GM12878 (cell line): ENCODE measurements around the gene KRTAP12-1. TPM values are rescaled to one million over a fixed set of nuclear protein-coding genes. Genes with fewer than 3 reads are reported as not detected.

Experiments
- ATAC-seq: fragments of 200-7000 bp; cut with Tn5 transposase; 3 replicates; pipeline ENCODE4 v1.9.1; 2020; ENCODE audit warnings: mild to moderate bottlenecking, moderate library complexity
- BruUV-seq: library from RNA; stranded (reverse); fragments of 400-500 nt; replicated peaks from 2 replicates; lab custom pipeline; 2021; lab: Mats Ljungman, UMichigan
- CTCF ChIA-PET: fragments of 300-600 bp; sonication (Branson Sonifier 250); formaldehyde crosslinking; extraction: SDS; loops from one replicate; lab custom pipeline; 2021; ENCODE audit warnings: inconsistent platforms; lab: Yijun Ruan, JAX
- POLR2A ChIA-PET: fragments of 350-600 bp; formaldehyde crosslinking; extraction: SDS; loops from one replicate; lab custom pipeline; 2021; ENCODE audit warnings: inconsistent platforms; lab: Charles Lee
- RAD21 ChIA-PET: fragments of 300-600 bp; sonication (Branson Sonifier 250); formaldehyde crosslinking; loops from one replicate; lab custom pipeline; 2023; ENCODE audit warnings: antibody characterized with exemption; ENCODE audit not compliant: unreplicated experiment; lab: Charles Lee
- SMC1A ChIA-PET: fragments of 300-600 bp; sonication (Branson Sonifier 250); formaldehyde crosslinking; loops from one replicate; lab custom pipeline; 2023; ENCODE audit not compliant: unreplicated experiment, uncharacterized antibody; lab: Charles Lee
- DNase-seq: peaks from one replicate; pipeline ENCODE4 v3.0.0-alpha.2; 2011; ENCODE audit warnings: low read depth, low spot score
- FAIRE-seq: peaks from 3 replicates; lab custom pipeline; 2011; peaks lifted over from hg19 to GRCh38; lab: Jason Lieb, UNC
- H2AFZ ChIP-seq: 2 replicates; pipeline ENCODE4 v1.6.0; 2011; ENCODE audit warnings: low read depth, low read length, control low read depth; ENCODE audit not compliant: control insufficient read depth
- H3K27ac ChIP-seq: 2 replicates; pipeline ENCODE4 v1.5.1; 2011; ENCODE audit warnings: control low read depth; ENCODE audit not compliant: control insufficient read depth, insufficient read depth
- H3K27me3 ChIP-seq, 2 experiments: replicated peaks in 1 of 2; 2 replicates each; pipeline versions ENCODE4 v1.6.0 to v1.6.1; 2011; ENCODE audit warnings: low read length in 1 of 2; ENCODE audit not compliant: control insufficient read depth in 2 of 2, insufficient read depth in 2 of 2
- H3K36me3 ChIP-seq, 2 experiments: 2 replicates each; pipeline ENCODE4 v1.5.1; 2011; ENCODE audit warnings: low read length in 1 of 2; ENCODE audit not compliant: control insufficient read depth in 2 of 2, insufficient read depth in 2 of 2
- H3K4me1 ChIP-seq: 2 replicates; pipeline ENCODE4 v1.6.1; 2011; ENCODE audit warnings: mild to moderate bottlenecking, low read length, moderate library complexity, mixed read lengths; ENCODE audit not compliant: control insufficient read depth, insufficient read depth
- H3K4me2 ChIP-seq: 2 replicates; pipeline ENCODE4 v1.6.0; 2011; ENCODE audit warnings: control low read depth; ENCODE audit not compliant: control insufficient read depth, insufficient read depth
- H3K4me3 ChIP-seq: fragments of 200-600 bp; sonication (generic); 2 replicates; pipeline ENCODE4 v1.5.1; 2016
- H3K79me2 ChIP-seq: 2 replicates; pipeline ENCODE4 v1.6.0; 2011; ENCODE audit warnings: low read length; ENCODE audit not compliant: control insufficient read depth, insufficient read depth
- H3K9ac ChIP-seq: 2 replicates; pipeline ENCODE4 v1.8.0; 2011; ENCODE audit warnings: low read length, control low read depth, mixed read lengths; ENCODE audit not compliant: control insufficient read depth, insufficient read depth
- H3K9me3 ChIP-seq: replicated peaks from 3 replicates; pipeline ENCODE4 v1.5.1; 2011; ENCODE audit warnings: mild to moderate bottlenecking, low read length; ENCODE audit not compliant: control insufficient read depth, insufficient read depth
- H4K20me1 ChIP-seq: 2 replicates; pipeline ENCODE4 v1.6.0; 2011; ENCODE audit not compliant: control insufficient read depth, insufficient read depth
- CBFB ChIP-seq: IDR thresholded peaks from 2 replicates; pipeline ENCODE4 v1.6.1; 2016; ENCODE audit warnings: antibody characterized with exemption, low read depth
- KAT2A ChIP-seq: conservative IDR thresholded peaks from 2 replicates; pipeline ENCODE4 v1.6.1; 2011; ENCODE audit warnings: low read depth, low read length; ENCODE audit not compliant: control insufficient read depth
- KLF5 ChIP-seq: fragments of 450-650 bp; IDR thresholded peaks from 2 replicates; pipeline ENCODE4 v1.6.1; 2014; ENCODE audit warnings: mild to moderate bottlenecking; ENCODE audit not compliant: partially characterized antibody
- RAD51 ChIP-seq: fragments of 450-650 bp; IDR thresholded peaks from 2 replicates; pipeline ENCODE4 v1.6.1; 2016; ENCODE audit warnings: moderate library complexity, mild to moderate bottlenecking, inconsistent platforms
- ZNF24 ChIP-seq: fragments of 450-650 bp; IDR thresholded peaks from 2 replicates; pipeline ENCODE4 v1.6.1; 2017; ENCODE audit warnings: antibody characterized with exemption, mild to moderate bottlenecking
- WGBS: methylation state at CpG from one replicate; pipeline ENCODE4 v1.1.6; 2016; ENCODE audit warnings: low lambda C conversion rate; ENCODE audit not compliant: insufficient replicate concordance, insufficient coverage; ENCODE audit errors: missing lambda C conversion rate; 5-methylcytosine and 5-hydroxymethylcytosine counted together
- in situ Hi-C: fragments of 300-500 bp; cut with MboI; formaldehyde crosslinking; loops from 9 replicates; pipeline ENCODE4 v1.14.3; 2018; ENCODE audit warnings: mixed read lengths
- intact Hi-C: fragments of 100-400 bp; cut with micrococcal nuclease; formaldehyde crosslinking; loops from one replicate; pipeline ENCODE4 v1.14.2; 2022; ENCODE audit not compliant: unreplicated experiment
- polyA plus RNA-seq, 11 experiments: library from polyadenylated mRNA; depleted of rRNA in 4 of 11; unstranded in 6 of 11; stranded (reverse) in 5 of 11; fragments of >200 nt; fragmentation: Nextera tagmentation in 4 of 11; fragmentation: Illumina TruSeq in 1 of 11; extraction: Ambion mirVana in 4 of 11; extraction: Trizol in 1 of 11; gene quantifications; 1 replicate in 1 of 11; 2 replicates in 10 of 11; pipeline versions ENCODE4 v1.2.1 to v1.2.3, GENCODE V29; 2011 to 2016; ENCODE audit warnings: inconsistent platforms in 2 of 11, missing spikeins in 2 of 11, low read depth in 1 of 11
- total RNA-seq, 4 experiments: library from RNA; depleted of rRNA in 3 of 4; stranded (reverse); fragments of >200 nt in 3 of 4; fragmentation: Illumina TruSeq in 1 of 4; extraction: Trizol in 1 of 4; gene quantifications; 2 replicates each; pipeline versions ENCODE4 v1.2.1 to v1.2.3, GENCODE V29; 2013 to 2021
- TF ChIP-seq, protein P1 (sequence below): fragments of 450-650 bp; IDR thresholded peaks from 2 replicates; pipeline ENCODE4 v1.6.1; 2017; ENCODE audit warnings: mild to moderate bottlenecking, low read depth, inconsistent platforms; ENCODE audit not compliant: poor library complexity, severe bottlenecking
- TF ChIP-seq, protein P2 (sequence below): fragments of 150-350 bp; IDR thresholded peaks from 2 replicates; pipeline ENCODE4 v1.6.1; 2016; ENCODE audit warnings: low read depth, low read length

KRTAP12-1 gene
- total and polyA plus RNA-seq, 10 of the 15 experiments (the other 5 are each of a cell fraction or from before 2014, with no cell fraction given): not detected

DNA sequence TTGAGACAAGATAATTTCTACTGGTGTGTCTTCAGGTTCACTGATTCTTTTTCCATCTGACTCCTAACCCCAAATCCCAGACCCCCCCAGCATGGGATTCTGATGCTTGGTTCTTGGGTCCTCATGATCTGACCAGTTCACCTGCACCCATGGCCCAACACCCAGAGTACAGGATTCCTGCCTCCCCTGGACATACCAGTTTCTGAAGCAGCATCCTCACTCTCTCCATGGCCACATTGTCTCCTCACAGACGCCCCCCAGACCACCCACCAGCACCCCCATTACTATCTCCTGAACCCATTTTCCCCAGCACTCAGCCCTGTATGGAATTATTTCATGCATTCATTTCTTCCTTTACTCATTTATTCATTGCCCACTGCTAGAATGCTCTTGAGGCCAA lies 25.1 kb downstream of the KRTAP12-1 start:
- no peaks in the 10 kb centered on the region for H3K36me3 ChIP-seq
- intact Hi-C loops: no loop called here
- POLR2A ChIA-PET: no interaction called here
- RAD21 ChIA-PET: no interaction called here
- no peak for ATAC-seq
- in situ Hi-C loops: no loop called here
- no peaks in the 10 kb centered on the region for H4K20me1 ChIP-seq
- no peak overlapping the region for H3K4me2 ChIP-seq
- H3K9ac ChIP-seq: no peak overlapping the region
- DNase-seq: no peak
- no peak overlapping the region for H3K27ac ChIP-seq
- peaks cover 2% of the 10 kb centered on the region; the same call in 1 of the 3 replicates for H3K9me3 ChIP-seq
- CTCF ChIA-PET: no interaction called here
- H3K4me1 ChIP-seq: no peaks in the 10 kb centered on the region
- TF ChIP-seq ZNF24 (no peak), RAD51 (no peak), KAT2A (no peak), CBFB (no peak), KLF5 (no peak)
- TF ChIP-seq, protein P1, sequence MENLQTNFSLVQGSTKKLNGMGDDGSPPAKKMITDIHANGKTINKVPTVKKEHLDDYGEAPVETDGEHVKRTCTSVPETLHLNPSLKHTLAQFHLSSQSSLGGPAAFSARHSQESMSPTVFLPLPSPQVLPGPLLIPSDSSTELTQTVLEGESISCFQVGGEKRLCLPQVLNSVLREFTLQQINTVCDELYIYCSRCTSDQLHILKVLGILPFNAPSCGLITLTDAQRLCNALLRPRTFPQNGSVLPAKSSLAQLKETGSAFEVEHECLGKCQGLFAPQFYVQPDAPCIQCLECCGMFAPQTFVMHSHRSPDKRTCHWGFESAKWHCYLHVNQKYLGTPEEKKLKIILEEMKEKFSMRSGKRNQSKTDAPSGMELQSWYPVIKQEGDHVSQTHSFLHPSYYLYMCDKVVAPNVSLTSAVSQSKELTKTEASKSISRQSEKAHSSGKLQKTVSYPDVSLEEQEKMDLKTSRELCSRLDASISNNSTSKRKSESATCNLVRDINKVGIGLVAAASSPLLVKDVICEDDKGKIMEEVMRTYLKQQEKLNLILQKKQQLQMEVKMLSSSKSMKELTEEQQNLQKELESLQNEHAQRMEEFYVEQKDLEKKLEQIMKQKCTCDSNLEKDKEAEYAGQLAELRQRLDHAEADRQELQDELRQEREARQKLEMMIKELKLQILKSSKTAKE: no peak
- TF ChIP-seq, protein P2, sequence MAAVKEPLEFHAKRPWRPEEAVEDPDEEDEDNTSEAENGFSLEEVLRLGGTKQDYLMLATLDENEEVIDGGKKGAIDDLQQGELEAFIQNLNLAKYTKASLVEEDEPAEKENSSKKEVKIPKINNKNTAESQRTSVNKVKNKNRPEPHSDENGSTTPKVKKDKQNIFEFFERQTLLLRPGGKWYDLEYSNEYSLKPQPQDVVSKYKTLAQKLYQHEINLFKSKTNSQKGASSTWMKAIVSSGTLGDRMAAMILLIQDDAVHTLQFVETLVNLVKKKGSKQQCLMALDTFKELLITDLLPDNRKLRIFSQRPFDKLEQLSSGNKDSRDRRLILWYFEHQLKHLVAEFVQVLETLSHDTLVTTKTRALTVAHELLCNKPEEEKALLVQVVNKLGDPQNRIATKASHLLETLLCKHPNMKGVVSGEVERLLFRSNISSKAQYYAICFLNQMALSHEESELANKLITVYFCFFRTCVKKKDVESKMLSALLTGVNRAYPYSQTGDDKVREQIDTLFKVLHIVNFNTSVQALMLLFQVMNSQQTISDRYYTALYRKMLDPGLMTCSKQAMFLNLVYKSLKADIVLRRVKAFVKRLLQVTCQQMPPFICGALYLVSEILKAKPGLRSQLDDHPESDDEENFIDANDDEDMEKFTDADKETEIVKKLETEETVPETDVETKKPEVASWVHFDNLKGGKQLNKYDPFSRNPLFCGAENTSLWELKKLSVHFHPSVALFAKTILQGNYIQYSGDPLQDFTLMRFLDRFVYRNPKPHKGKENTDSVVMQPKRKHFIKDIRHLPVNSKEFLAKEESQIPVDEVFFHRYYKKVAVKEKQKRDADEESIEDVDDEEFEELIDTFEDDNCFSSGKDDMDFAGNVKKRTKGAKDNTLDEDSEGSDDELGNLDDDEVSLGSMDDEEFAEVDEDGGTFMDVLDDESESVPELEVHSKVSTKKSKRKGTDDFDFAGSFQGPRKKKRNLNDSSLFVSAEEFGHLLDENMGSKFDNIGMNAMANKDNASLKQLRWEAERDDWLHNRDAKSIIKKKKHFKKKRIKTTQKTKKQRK: no peak
- no peak overlapping the region for H3K4me3 ChIP-seq
- H2AFZ ChIP-seq: no peak overlapping the region
- 0% methylated on average over 1 of the region's 1 CpG for WGBS
- SMC1A ChIA-PET: no interaction called here
- H3K27me3 ChIP-seq: no peaks in the 10 kb centered on the region
- no TSS peak for BruUV-seq
- no peaks in the 10 kb centered on the region for H3K79me2 ChIP-seq
- no peak for FAIRE-seq
